Upper lobe of left lung (tissue), 6 donors: Measurements from ENCODE around the gene FAIM. TPM values are rescaled to one million over a fixed set of nuclear protein-coding genes. Genes with fewer than 3 reads are reported as not detected.

Experiments
- ATAC-seq, 2 donors: fragments of 200-7000 bp; cut with Tn5 transposase; one replicate each; pipeline ENCODE4 v1.9.1; 2022; ENCODE audit warnings: mild to moderate bottlenecking in 2 of 2, moderate library complexity in 2 of 2; ENCODE audit not compliant: low FRiP score in 2 of 2
- DNase-seq, 2 donors: peaks; one replicate each; pipeline ENCODE4 v3.0.0-alpha.2; 2019 to 2020
- H3K27ac ChIP-seq, 4 donors: fragments of 200-600 bp; sonication (generic); one replicate each; pipeline ENCODE4 v1.5.1; 2016 to 2019
- H3K27me3 ChIP-seq, 4 donors: fragments of 200-600 bp; sonication (generic); one replicate each; pipeline ENCODE4 v1.5.1; 2017 to 2019
- H3K36me3 ChIP-seq, 4 donors: fragments of 200-600 bp; sonication (generic); one replicate each; pipeline ENCODE4 v1.5.1; 2016 to 2019
- H3K4me1 ChIP-seq, 4 donors: fragments of 200-600 bp; sonication (generic); one replicate each; pipeline ENCODE4 v1.5.1; 2018 to 2019
- H3K4me3 ChIP-seq, 4 donors: fragments of 200-600 bp; sonication (generic); one replicate each; pipeline ENCODE4 v1.5.1; 2017 to 2019; ENCODE audit warnings: mild to moderate bottlenecking in 2 of 4, moderate library complexity in 1 of 4
- H3K9me3 ChIP-seq, 4 donors: fragments of 200-600 bp; sonication (generic); one replicate each; pipeline ENCODE4 v1.5.1; 2018 to 2019
- CTCF ChIP-seq, 6 experiments: fragments of 450-650 bp in 4 of 6; fragments of 200-600 bp in 2 of 6; sonication (generic) in 2 of 6; IDR thresholded peaks; one replicate each; pipeline ENCODE4 v1.5.1; 2016 to 2019; ENCODE audit warnings: antibody characterized with exemption in 6 of 6
- EP300 ChIP-seq, 4 donors: sonication (generic); formaldehyde crosslinking; IDR thresholded peaks; one replicate each; pipeline ENCODE4 v1.5.1; 2017; ENCODE audit warnings: antibody characterized with exemption in 4 of 4, control low read depth in 2 of 4
- POLR2A ChIP-seq, 4 donors: fragments of 450-650 bp; IDR thresholded peaks; one replicate each; pipeline ENCODE4 v1.5.1; 2016 to 2017; ENCODE audit warnings: antibody characterized with exemption in 4 of 4, mild to moderate bottlenecking in 2 of 4
- POLR2AphosphoS5 ChIP-seq, 2 donors: sonication (generic); formaldehyde crosslinking; IDR thresholded peaks; one replicate each; pipeline ENCODE4 v1.5.1; 2017; ENCODE audit warnings: antibody characterized with exemption in 2 of 2
- WGBS, 2 donors: methylation state at CpG; one replicate each; pipeline ENCODE4 v1.1.5; 2017 to 2018; 5-methylcytosine and 5-hydroxymethylcytosine counted together
- total RNA-seq, 6 donors: library from RNA; depleted of rRNA in 4 of 6; stranded (reverse); fragments of >200 nt in 4 of 6; gene quantifications; one replicate each; pipeline versions ENCODE4 v1.1.0 to v1.2.1, GENCODE V29; 2016 to 2021
- donor health status: DM: no; HTN: no; CAD: no; lungs with moderate emphysema.
- donor health status: DM: no; HTN: yes; CAD: no; lungs with severe emphysema.

The FAIM gene
- total RNA-seq, 6 donors from 2014 or later: 7.5 to 32.7 (median 14.5) TPM

GRCh38 chr3:138625707-138626365 lies 17.3 kb downstream of the FAIM start:
- no peaks in the 10 kb centered on the region for H3K27me3 ChIP-seq
- H3K4me3 ChIP-seq: no peak overlapping the region
- TF ChIP-seq CTCF (IDR thresholded peaks at IDR 0.05) (no peak), POLR2AphosphoS5 (IDR thresholded peaks at IDR 0.05) (no peak), POLR2A (IDR thresholded peaks at IDR 0.05) (no peak), EP300 (IDR thresholded peaks at IDR 0.05) (no peak)
- peaks cover 0 to 10% (median 2%) of the 10 kb centered on the region in 4 donors for H3K36me3 ChIP-seq
- DNase-seq: no peak
- 95 to 100% methylated on average over 3 of the region's 3 CpGs for WGBS, 2 donors
- no peaks in the 10 kb centered on the region for H3K4me1 ChIP-seq
- H3K9me3 ChIP-seq: no peaks in the 10 kb centered on the region
- H3K27ac ChIP-seq: no peak overlapping the region
- ATAC-seq: no peak

DNA sequence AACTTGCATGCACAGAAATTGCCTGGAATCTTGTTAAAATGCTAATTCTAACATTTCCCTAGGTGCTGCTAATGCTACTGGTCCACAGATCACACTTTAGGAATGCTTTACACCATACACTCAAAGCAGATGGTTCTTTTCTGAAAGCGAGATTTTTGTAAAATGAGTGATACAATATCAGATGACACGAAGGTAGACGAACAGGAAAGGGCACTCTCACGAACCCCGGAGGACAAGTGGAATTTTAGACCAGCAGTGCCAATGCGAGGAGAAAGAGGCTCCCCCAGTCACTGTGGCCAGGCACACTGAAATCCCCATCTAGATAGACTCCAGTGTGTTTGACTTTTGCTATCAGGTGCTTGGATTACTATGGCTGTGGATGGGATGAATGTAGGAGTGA lies 21.0 kb downstream of the FAIM start:
- Histone ChIP-seq H3K36me3 (peaks cover 0 to 23% (median 2%) of the 10 kb centered on the region in 4 donors), H3K27me3 (no peaks in the 10 kb centered on the region), H3K4me3 (no peak overlapping the region), H3K27ac (no peak overlapping the region), H3K9me3 (no peaks in the 10 kb centered on the region), H3K4me1 (no peaks in the 10 kb centered on the region)
- TF ChIP-seq POLR2AphosphoS5 (IDR thresholded peaks at IDR 0.05) (no peak), EP300 (IDR thresholded peaks at IDR 0.05) (no peak), CTCF (IDR thresholded peaks at IDR 0.05) (no peak), POLR2A (IDR thresholded peaks at IDR 0.05) (no peak)
- DNase-seq (no peak), ATAC-seq (no peak)
- 74 to 87% methylated on average over 6 of the region's 6 CpGs for WGBS, 2 donors

DNA sequence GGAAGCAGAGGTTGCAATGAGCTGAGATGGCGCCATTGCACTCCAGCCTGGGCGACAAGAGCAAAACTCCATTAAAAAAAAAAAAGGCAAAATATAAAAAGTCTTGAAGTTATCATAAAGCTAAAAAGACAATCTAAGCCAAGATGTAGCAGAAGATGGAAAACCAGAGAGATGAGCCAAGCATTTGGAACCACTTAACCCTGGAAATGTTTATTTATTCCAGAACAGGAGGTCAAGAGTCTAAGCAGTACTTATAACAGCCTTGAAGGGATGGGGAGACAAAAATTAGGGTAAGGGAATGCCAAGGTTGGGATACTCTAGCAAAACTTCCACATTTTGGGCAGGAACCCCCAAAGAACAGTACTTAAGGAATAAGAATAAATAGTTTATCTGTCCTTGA lies 30.1 kb downstream of the FAIM start:
- Histone ChIP-seq H3K4me1 (no peaks in the 10 kb centered on the region), H3K27ac (no peak overlapping the region), H3K27me3 (no peaks in the 10 kb centered on the region), H3K4me3 (no peak overlapping the region), H3K9me3 (peaks cover 5 to 15% (median 10%) of the 10 kb centered on the region in 4 donors), H3K36me3 (peaks cover 0 to 2% (median 0%) of the 10 kb centered on the region in 4 donors)
- ATAC-seq (no peak), DNase-seq (no peak)
- 88 to 94% methylated on average over 2 of the region's 2 CpGs for WGBS, 2 donors
- TF ChIP-seq CTCF (IDR thresholded peaks at IDR 0.05) (no peak), POLR2A (IDR thresholded peaks at IDR 0.05) (no peak), EP300 (IDR thresholded peaks at IDR 0.05) (no peak), POLR2AphosphoS5 (IDR thresholded peaks at IDR 0.05) (no peak)

DNA sequence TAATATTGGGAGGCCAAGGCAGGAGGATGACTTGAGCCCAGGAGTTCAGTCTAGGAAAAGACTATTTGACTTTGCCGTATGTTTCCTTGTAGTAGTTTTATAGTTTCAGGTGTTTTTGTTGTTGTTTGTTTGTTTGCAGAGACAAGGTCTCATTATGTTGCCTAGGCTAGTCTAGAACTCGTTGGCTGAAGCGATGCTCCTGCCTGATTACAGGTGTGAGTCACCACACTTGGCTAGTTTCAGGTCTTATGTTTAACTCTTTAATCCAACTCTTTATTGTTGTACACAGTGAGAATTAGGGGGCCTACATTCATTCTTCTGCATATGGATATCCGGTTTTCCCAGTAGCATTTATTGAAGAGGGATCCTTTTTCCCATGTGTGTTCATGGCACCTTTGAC lies 32.0 kb downstream of the FAIM start:
- WGBS, 2 donors: 81 to 83% methylated on average over 4 of the region's 4 CpGs
- Histone ChIP-seq H3K27me3 (no peaks in the 10 kb centered on the region), H3K4me3 (no peak overlapping the region), H3K36me3 (no peaks in the 10 kb centered on the region), H3K4me1 (no peaks in the 10 kb centered on the region), H3K9me3 (peaks cover 11 to 34% (median 17%) of the 10 kb centered on the region in 4 donors), H3K27ac (no peak overlapping the region)
- DNase-seq (no peak), ATAC-seq (no peak)
- TF ChIP-seq CTCF (IDR thresholded peaks at IDR 0.05) (no peak), POLR2AphosphoS5 (IDR thresholded peaks at IDR 0.05) (no peak)
